ENCODE results near the gene ATP2B2.

Gene ATP2B2

GRCh38 chr3:10510743-10511432 lies 5.5 kb upstream of the ATP2B2 start:
- no peak for DNase-seq (ENCODE audit: low spot score)

GRCh38 chr3:10510086-10510742 lies 4.8 kb upstream of the ATP2B2 start:
- DNase-seq (ENCODE audit: low spot score), result no peak

GRCh38 chr3:10509325-10509724 lies 3.9 kb upstream of the ATP2B2 start:
- no peak for DNase-seq (ENCODE audit: low spot score)

GRCh38 chr3:10508619-10509260 lies 3.4 kb upstream of the ATP2B2 start:
- DNase-seq (ENCODE audit: low spot score), result no peak

- DNase-seq (ENCODE audit: low spot score), result no peak
Measured at GRCh38 chr3:10508235-10508618, 2.8 kb upstream of the ATP2B2 start.

- no peak for DNase-seq (ENCODE audit: low spot score)
Measured at GRCh38 chr3:10507331-10507730, 1.9 kb upstream of the ATP2B2 start.

GRCh38 chr3:10506696-10507095 lies 1.3 kb upstream of the ATP2B2 start:
- no peak for DNase-seq (ENCODE audit: low spot score)

- DNase-seq (ENCODE audit: low spot score), result no peak
Measured at GRCh38 chr3:10505791-10506585, 602 bp upstream of the ATP2B2 start.

- DNase-seq (ENCODE audit: low spot score), result no peak
Measured at GRCh38 chr3:10504171-10505049, 976 bp downstream of the ATP2B2 start.

GRCh38 chr3:10503217-10503796 lies 2.1 kb downstream of the ATP2B2 start:
- DNase-seq (ENCODE audit: low spot score), result no peak

GRCh38 chr3:10502185-10502880 lies 3.1 kb downstream of the ATP2B2 start:
- DNase-seq (ENCODE audit: low spot score), result no peak

- no peak for DNase-seq (ENCODE audit: low spot score)
Measured at GRCh38 chr3:10501664-10502052, 3.7 kb downstream of the ATP2B2 start.

GRCh38 chr3:10500717-10501663 lies 4.4 kb downstream of the ATP2B2 start:
- DNase-seq (ENCODE audit: low spot score), result no peak

GRCh38 chr3:10498271-10498670 lies 7.1 kb downstream of the ATP2B2 start:
- no peak for DNase-seq (ENCODE audit: low spot score)

- DNase-seq (ENCODE audit: low spot score), result no peak
Measured at GRCh38 chr3:10497439-10497838, 7.9 kb downstream of the ATP2B2 start.

GRCh38 chr3:10496121-10496863 lies 9.1 kb downstream of the ATP2B2 start:
- no peak for DNase-seq (ENCODE audit: low spot score)

GRCh38 chr3:10495614-10496013 lies 9.8 kb downstream of the ATP2B2 start:
- no peak for DNase-seq (ENCODE audit: low spot score)

GRCh38 chr3:10495003-10495402 lies 10.4 kb downstream of the ATP2B2 start:
- peak; percentile 29 for DNase-seq (ENCODE audit: low spot score)

GRCh38 chr3:10494180-10494579 lies 11.2 kb downstream of the ATP2B2 start:
- DNase-seq (ENCODE audit: low spot score), result no peak

Measured in COLO829 (cell line).